GM23248 (cell line): ENCODE measurements around the gene ZNF180. TPM values are rescaled to one million over a fixed set of nuclear protein-coding genes. Genes with fewer than 3 reads are reported as not detected.
"Not testable (repeated sequence)": the region's sequence is repeated elsewhere in the genome, so short reads cannot be mapped to it uniquely, and the experiment has no call there.

Experiments
- DNase-seq: peaks from one replicate; pipeline ENCODE4 v3.0.0-alpha.2; 2015
- H2AFZ ChIP-seq: fragments of 200-600 bp; sonication (generic); 2 replicates; pipeline ENCODE4 v1.6.1; 2016; ENCODE audit warnings: antibody characterized with exemption
- H3F3A ChIP-seq: fragments of 200-600 bp; sonication (generic); 2 replicates; pipeline ENCODE4 v1.6.1; 2016; ENCODE audit warnings: mild to moderate bottlenecking, antibody characterized with exemption, mixed run types; ENCODE audit not compliant: insufficient read depth
- H3K27ac ChIP-seq: fragments of 200-600 bp; sonication (generic); 2 replicates; pipeline ENCODE4 v1.5.1; 2016; ENCODE audit warnings: mild to moderate bottlenecking
- H3K27me3 ChIP-seq: fragments of 200-600 bp; sonication (generic); replicated peaks from 2 replicates; pipeline ENCODE4 v1.6.1; 2016; ENCODE audit warnings: mild to moderate bottlenecking; ENCODE audit not compliant: insufficient read depth
- H3K36me3 ChIP-seq: fragments of 200-600 bp; sonication (generic); 2 replicates; pipeline ENCODE4 v1.6.1; 2016; ENCODE audit warnings: low read depth, mild to moderate bottlenecking
- H3K4me1 ChIP-seq: fragments of 200-600 bp; sonication (generic); 2 replicates; pipeline ENCODE4 v1.6.1; 2016; ENCODE audit warnings: mild to moderate bottlenecking; ENCODE audit not compliant: insufficient read depth
- H3K4me2 ChIP-seq: fragments of 200-600 bp; sonication (generic); one replicate; pipeline ENCODE4 v1.6.1; 2016; ENCODE audit warnings: mild to moderate bottlenecking; ENCODE audit not compliant: unreplicated experiment
- H3K4me3 ChIP-seq: fragments of 200-600 bp; sonication (generic); 2 replicates; pipeline ENCODE4 v1.5.1; 2016; ENCODE audit warnings: mild to moderate bottlenecking
- H3K79me2 ChIP-seq: fragments of 200-600 bp; sonication (generic); 2 replicates; pipeline ENCODE4 v1.6.1; 2016; ENCODE audit warnings: mild to moderate bottlenecking; ENCODE audit not compliant: insufficient read depth
- H3K9ac ChIP-seq: fragments of 200-600 bp; sonication (generic); 2 replicates; pipeline ENCODE4 v1.6.1; 2016; ENCODE audit warnings: mild to moderate bottlenecking
- H3K9me2 ChIP-seq: fragments of 200-600 bp; sonication (generic); 2 replicates; pipeline ENCODE4 v1.6.1; 2016; ENCODE audit warnings: mixed run types, mild to moderate bottlenecking, moderate library complexity; ENCODE audit not compliant: insufficient read depth
- H3K9me3 ChIP-seq: fragments of 200-600 bp; sonication (generic); one replicate; pipeline ENCODE4 v1.6.1; 2017; ENCODE audit warnings: low read depth
- H4K20me1 ChIP-seq: fragments of 200-600 bp; sonication (generic); 2 replicates; pipeline ENCODE4 v1.6.0; 2016; ENCODE audit not compliant: insufficient read depth
- EZH2 ChIP-seq: fragments of 200-600 bp; sonication (generic); IDR thresholded peaks from 2 replicates; pipeline ENCODE4 v1.6.1; 2018; ENCODE audit warnings: antibody characterized with exemption, mild to moderate bottlenecking; ENCODE audit not compliant: insufficient read depth, poor library complexity, severe bottlenecking
- EZH2phosphoT487 ChIP-seq: fragments of 200-600 bp; sonication (generic); IDR thresholded peaks from 2 replicates; pipeline ENCODE4 v1.6.1; 2018; ENCODE audit warnings: antibody characterized with exemption, moderate library complexity, mild to moderate bottlenecking, low read depth; ENCODE audit not compliant: insufficient read depth
- WGBS, 2 experiments: methylation state at CpG; one replicate each; pipeline ENCODE4 v1.1.6; 2015 to 2017; ENCODE audit warnings: low lambda C conversion rate in 2 of 2, low coverage in 1 of 2; ENCODE audit errors: missing lambda C conversion rate in 2 of 2; 5-methylcytosine and 5-hydroxymethylcytosine counted together
- in situ Hi-C: fragments of 300-500 bp; cut with MboI; formaldehyde crosslinking; loops from 2 replicates; pipeline ENCODE4 v1.15.0; 2020
- polyA plus RNA-seq: library from polyadenylated mRNA; unstranded; fragments of >200 nt; fragmentation: Nextera tagmentation; extraction: Ambion mirVana; gene quantifications from 2 replicates; pipeline ENCODE4 v1.2.1, GENCODE V29; 2016
- total RNA-seq: library from RNA; depleted of rRNA; stranded (reverse); fragments of >200 nt; shearing (Covaris generic); gene quantifications from 2 replicates; pipeline ENCODE4 v1.2.3, GENCODE V29; 2014

The ZNF180 gene
- total and polyA plus RNA-seq, 2 experiments from 2014 or later: 2.9 to 8.2 TPM

- Histone ChIP-seq H3K79me2 (peaks cover 75% of the 10 kb centered on the region), H3K4me3 (no peak overlapping the region), H4K20me1 (no peaks in the 10 kb centered on the region), H2AFZ (no peak overlapping the region), H3K27me3 (no peaks in the 10 kb centered on the region), H3F3A (peaks cover 5% of the 10 kb centered on the region; the same call in 1 of the 2 replicates), H3K4me1 (no peaks in the 10 kb centered on the region), H3K27ac (no peak overlapping the region), H3K4me2 (no peak overlapping the region), H3K36me3 (peaks cover 39% of the 10 kb centered on the region; the same call in 1 of the 2 replicates), H3K9me3 (no peaks in the 10 kb centered on the region), H3K9ac (no peak overlapping the region), H3K9me2 (no peaks in the 10 kb centered on the region)
- no peak for DNase-seq
- WGBS, 2 experiments: 94 to 95% methylated on average over 1 of the region's 1 CpG
- in situ Hi-C loops: no loop called here
- no peak for TF ChIP-seq EZH2
- no peak for TF ChIP-seq EZH2phosphoT487
Measured at GRCh38 chr19:44496711-44497110, 3.6 kb downstream of the ZNF180 start.

- peaks cover 74% of the 10 kb centered on the region for H3K36me3 ChIP-seq
- DNase-seq: peak; percentile 39
- H3K9me3 ChIP-seq: peaks cover 33% of the 10 kb centered on the region
- no peaks in the 10 kb centered on the region for H3K27me3 ChIP-seq
- no peak overlapping the region for H3K4me2 ChIP-seq
- H2AFZ ChIP-seq: no peak overlapping the region
- H3K9ac ChIP-seq: no peak overlapping the region
- 0 out of 2 replicates have a peak overlapping the region, but pooled peaks have one; percentile 19 for H3K4me3 ChIP-seq
- in situ Hi-C loops: no loop called here
- H3K27ac ChIP-seq: no peak overlapping the region
- H3K9me2 ChIP-seq: no peaks in the 10 kb centered on the region
- peaks cover 46% of the 10 kb centered on the region for H3F3A ChIP-seq
- H3K79me2 ChIP-seq: no peaks in the 10 kb centered on the region
- TF ChIP-seq EZH2phosphoT487 (no peak), EZH2 (no peak)
- H4K20me1 ChIP-seq: no peaks in the 10 kb centered on the region
- no peaks in the 10 kb centered on the region for H3K4me1 ChIP-seq
- 98 to 99% methylated on average over 7 of the region's 7 CpGs for WGBS, 2 experiments
Measured at GRCh38 chr19:44476559-44477408, 23.5 kb downstream of the ZNF180 start.

GRCh38 chr19:44468730-44469129 lies 31.6 kb downstream of the ZNF180 start:
- H3K79me2 ChIP-seq, DNase-seq, H3K9me3 ChIP-seq, H4K20me1 ChIP-seq, H3K9me2 ChIP-seq, H3K4me3 ChIP-seq, in situ Hi-C loops, H3K27ac ChIP-seq, H3K4me1 ChIP-seq, H3K4me2 ChIP-seq, H3K9ac ChIP-seq, H3K27me3 ChIP-seq, H3F3A ChIP-seq, H3K36me3 ChIP-seq, H2AFZ ChIP-seq: not testable (repeated sequence)
- WGBS, 2 experiments: 39 to 43% methylated on average over 5 of the region's 5 CpGs

GRCh38 chr19:44462600-44463286 lies 37.6 kb downstream of the ZNF180 start:
- in situ Hi-C loops, H3K4me2 ChIP-seq, H3K9ac ChIP-seq, H3K79me2 ChIP-seq, DNase-seq, H3K4me3 ChIP-seq, H3F3A ChIP-seq, H2AFZ ChIP-seq, H3K4me1 ChIP-seq, H4K20me1 ChIP-seq, H3K27ac ChIP-seq, H3K9me3 ChIP-seq, H3K36me3 ChIP-seq, H3K27me3 ChIP-seq, H3K9me2 ChIP-seq: not testable (repeated sequence)
- WGBS, 2 experiments: 2 to 3% methylated on average over 3 of the region's 3 CpGs

GRCh38 chr19:44456016-44456415 lies 44.3 kb downstream of the ZNF180 start:
- H3K4me3 ChIP-seq, H3K27ac ChIP-seq, H3K36me3 ChIP-seq, H3K79me2 ChIP-seq, H3K27me3 ChIP-seq, H3F3A ChIP-seq, H3K9me3 ChIP-seq, H3K9me2 ChIP-seq, H3K9ac ChIP-seq, H4K20me1 ChIP-seq, DNase-seq, in situ Hi-C loops, H3K4me1 ChIP-seq, H2AFZ ChIP-seq, H3K4me2 ChIP-seq: not testable (repeated sequence)
- 47 to 59% methylated on average over 10 to 11 of the region's 13 CpGs for WGBS, 2 experiments
